D721Med (cell line): ENCODE results near the gene GRK7.
"Not testable (repeated sequence)": the region's sequence is repeated elsewhere in the genome, so short reads cannot be mapped to it uniquely, and the experiment has no call there.

ENCODE experiments used
- DNase-seq: peaks from one replicate; pipeline ENCODE4 v3.0.0; 2011; ENCODE audit warnings: low spot score; ENCODE audit not compliant: insufficient read length
- FAIRE-seq: peaks from 2 replicates; lab custom pipeline; 2011; peaks lifted over from hg19 to GRCh38; lab: Jason Lieb, UNC
- CTCF ChIP-seq: IDR thresholded peaks from 2 replicates; pipeline ENCODE4 v1.5.1; 2012; ENCODE audit warnings: mild to moderate bottlenecking, control low read depth; ENCODE audit not compliant: insufficient read depth; ENCODE audit errors: missing control alignments

GRK7 gene

GRCh38 chr3:141782386-141782932 lies 19.3 kb downstream of the GRK7 start:
- FAIRE-seq (no peak), DNase-seq (no peak)
- no peak for TF ChIP-seq CTCF

- DNase-seq = no peak
- no peak for TF ChIP-seq CTCF
- no peak for FAIRE-seq
Measured at GRCh38 chr3:141783632-141784031, 20.4 kb downstream of the GRK7 start.

GRCh38 chr3:141784096-141784495 lies 20.9 kb downstream of the GRK7 start:
- no peak for TF ChIP-seq CTCF
- no peak for DNase-seq
- FAIRE-seq = no peak

GRCh38 chr3:141784531-141784930 lies 21.3 kb downstream of the GRK7 start:
- DNase-seq (no peak), FAIRE-seq (no peak)
- TF ChIP-seq CTCF = no peak

- FAIRE-seq = no peak
- no peak for DNase-seq
- TF ChIP-seq CTCF = no peak
Measured at GRCh38 chr3:141788149-141788548, 24.9 kb downstream of the GRK7 start.

GRCh38 chr3:141788750-141789149 lies 25.5 kb downstream of the GRK7 start:
- FAIRE-seq = not testable (repeated sequence)

GRCh38 chr3:141789281-141789680 lies 26.1 kb downstream of the GRK7 start:
- no peak for TF ChIP-seq CTCF
- FAIRE-seq (no peak), DNase-seq (no peak)

More at GRCh38 chr3:141788750-141789149, 25.5 kb downstream of the GRK7 start:
- not testable (repeated sequence) for DNase-seq

GRCh38 chr3:141790171-141790570 lies 27.0 kb downstream of the GRK7 start:
- no peak for DNase-seq
- no peak for TF ChIP-seq CTCF
- no peak for FAIRE-seq
